NCI-H2107 treated with DMSO at 0.1 percent for 48 hours (cell line): ENCODE results near the gene OR51B2.

Experiments
- DNase-seq: peaks from one replicate; lab custom pipeline; 2025; ENCODE audit not compliant: unreplicated experiment; lab: John Stamatoyannopoulos, UW

OR51B2 gene

GRCh38 chr11:5284637-5285036 is 39.5 kb downstream of the OR51B2 start:
- DNase-seq = no peak

GRCh38 chr11:5283882-5284281 is 40.2 kb downstream of the OR51B2 start:
- DNase-seq = no peak

DNA sequence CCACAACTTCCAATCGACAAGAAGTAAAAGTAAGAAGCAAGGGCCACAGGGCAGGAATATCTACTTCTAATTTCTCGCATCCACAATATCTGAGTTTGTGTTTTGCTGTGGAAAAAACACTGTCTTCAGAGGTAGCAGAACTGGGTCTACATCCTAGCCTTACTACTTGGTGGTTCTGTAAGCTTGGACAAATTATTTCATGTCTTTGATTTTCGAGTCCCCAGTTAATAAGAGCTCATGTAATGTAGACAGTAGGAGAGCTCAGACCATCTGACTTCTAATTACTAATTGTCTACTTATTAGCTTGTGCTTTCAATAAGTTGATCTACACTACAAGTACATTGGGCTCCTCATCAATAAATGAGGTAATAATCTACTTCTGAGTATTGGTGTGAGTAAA is 41.0 kb downstream of the OR51B2 start:
- no peak for DNase-seq

DNA sequence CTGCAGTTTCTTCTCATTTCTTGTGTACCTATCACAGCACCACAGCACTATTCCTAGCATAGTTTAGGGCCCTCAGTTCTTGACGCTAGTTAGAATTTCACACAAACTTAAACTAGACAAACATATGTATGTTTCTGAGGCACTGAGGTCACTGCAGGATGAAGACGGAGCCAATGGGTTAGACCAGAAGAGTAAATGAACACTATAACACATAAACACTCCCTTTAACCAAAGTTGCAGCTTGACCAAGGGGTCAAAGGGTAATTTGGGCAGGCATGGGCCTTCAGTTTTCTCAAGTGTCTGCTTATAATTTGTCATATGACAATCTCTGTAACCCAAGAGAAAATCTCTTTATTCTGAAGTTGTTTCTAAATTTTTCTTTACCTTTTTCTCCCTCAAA is 41.5 kb downstream of the OR51B2 start:
- no peak for DNase-seq

DNA sequence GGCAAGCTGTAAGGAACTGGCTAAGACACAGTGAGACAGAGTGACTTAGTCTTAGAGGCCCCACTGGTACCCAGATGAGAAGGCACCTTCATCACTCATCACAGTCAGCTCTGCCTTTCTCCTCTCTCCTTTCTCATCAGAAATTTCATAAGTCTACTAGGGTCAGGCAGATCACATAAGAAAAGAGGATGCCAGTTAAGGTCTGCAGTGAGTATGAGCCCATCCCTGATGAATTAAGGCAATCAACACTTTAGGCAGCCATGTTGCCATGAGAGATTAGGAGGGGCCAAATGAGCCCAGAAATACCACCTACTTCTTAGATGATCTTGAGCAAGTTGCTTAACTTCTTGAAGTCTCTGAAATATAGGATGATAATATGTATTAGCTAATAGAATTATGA is 42.5 kb downstream of the OR51B2 start:
- DNase-seq = no peak

DNA sequence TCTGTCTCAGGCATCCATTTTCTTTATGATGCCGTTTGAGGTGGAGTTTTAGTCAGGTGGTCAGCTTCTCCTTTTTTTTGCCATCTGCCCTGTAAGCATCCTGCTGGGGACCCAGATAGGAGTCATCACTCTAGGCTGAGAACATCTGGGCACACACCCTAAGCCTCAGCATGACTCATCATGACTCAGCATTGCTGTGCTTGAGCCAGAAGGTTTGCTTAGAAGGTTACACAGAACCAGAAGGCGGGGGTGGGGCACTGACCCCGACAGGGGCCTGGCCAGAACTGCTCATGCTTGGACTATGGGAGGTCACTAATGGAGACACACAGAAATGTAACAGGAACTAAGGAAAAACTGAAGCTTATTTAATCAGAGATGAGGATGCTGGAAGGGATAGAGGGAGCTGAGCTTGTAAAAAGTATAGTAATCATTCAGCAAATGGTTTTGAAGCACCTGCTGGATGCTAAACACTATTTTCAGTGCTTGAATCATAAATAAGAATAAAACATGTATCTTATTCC is 43.5 kb downstream of the OR51B2 start:
- no peak for DNase-seq

- DNase-seq = no peak
Measured at GRCh38 chr11:5279471-5280090, 44.5 kb downstream of the OR51B2 start.

GRCh38 chr11:5277807-5278382 is 46.2 kb downstream of the OR51B2 start:
- DNase-seq = no peak

DNA sequence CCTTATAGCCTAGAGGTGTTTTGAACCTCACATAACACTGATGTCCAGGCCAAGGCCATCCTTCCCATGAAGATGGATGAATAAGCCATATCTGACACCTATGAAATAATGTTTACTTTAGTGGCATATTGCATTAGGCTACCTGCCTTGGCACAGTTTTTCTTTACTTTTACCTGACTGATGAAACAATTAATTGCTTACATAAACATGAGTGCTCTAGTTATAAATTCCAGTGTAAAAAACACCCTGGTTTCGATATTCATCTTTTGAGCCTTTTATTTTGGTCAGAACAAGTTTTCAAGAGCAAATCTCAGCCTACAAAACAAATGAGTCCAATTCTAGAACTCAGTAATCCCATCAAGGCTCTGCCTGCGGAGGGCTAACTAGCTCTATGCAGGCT is 47.4 kb downstream of the OR51B2 start:
- no peak for DNase-seq

DNA sequence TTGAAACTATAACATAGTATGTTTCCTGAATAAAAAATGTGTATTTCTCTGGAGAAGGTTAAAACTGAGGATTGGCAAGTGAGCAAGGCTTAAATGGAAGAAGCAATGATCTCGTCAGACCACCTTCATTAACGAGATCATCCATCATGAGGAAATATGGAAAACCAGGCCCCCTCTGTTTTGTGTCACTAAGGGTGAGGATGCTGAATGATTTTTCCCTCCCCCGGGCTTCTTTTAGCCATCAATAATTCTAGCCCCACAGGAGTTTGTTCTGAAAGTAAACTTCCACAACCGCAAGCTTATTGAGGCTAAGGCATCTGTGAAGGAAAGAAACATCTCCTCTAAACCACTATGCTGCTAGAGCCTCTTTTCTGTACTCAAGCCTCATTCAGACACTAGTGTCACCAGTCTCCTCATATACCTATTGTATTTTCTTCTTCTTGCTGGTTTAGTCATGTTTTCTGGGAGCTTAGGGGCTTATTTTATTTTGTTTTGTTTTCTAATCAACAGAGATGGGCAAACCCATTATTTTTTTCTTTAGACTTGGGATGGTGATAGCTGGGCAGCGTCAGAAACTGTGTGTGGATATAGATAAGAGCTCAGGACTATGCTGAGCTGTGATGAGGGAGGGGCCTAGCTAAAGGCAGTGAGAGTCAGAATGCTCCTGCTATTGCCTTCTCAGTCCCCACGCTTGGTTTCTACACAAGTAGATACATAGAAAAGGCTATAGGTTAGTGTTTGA is 48.6 kb downstream of the OR51B2 start:
- no peak for DNase-seq

DNA sequence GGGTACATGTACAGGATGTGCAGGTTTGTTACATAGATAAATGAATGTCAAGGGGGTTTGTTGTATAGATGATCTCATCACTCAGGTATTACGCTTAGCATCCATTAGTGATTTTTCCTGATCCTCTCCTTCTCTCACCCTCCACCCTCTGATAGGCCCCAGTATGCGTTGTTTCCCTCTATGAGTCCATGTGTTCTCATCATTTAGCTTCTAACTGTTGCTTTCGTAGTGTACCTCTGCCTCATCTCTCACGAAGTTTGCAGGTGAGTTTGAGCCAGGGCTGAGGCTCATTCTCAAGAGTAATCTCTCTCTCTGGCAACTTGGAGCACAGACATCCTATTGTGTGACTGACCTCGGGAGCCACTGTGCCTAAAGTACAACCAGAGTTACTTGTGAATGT is 49.7 kb downstream of the OR51B2 start:
- DNase-seq = no peak
